D721Med (cell line): ENCODE results near the gene BLCAP.
A peak's percentile ranks its signal among the peaks of the same experiment; 100 is the strongest.

Experiments used
- DNase-seq: peaks from one replicate; pipeline ENCODE4 v3.0.0; 2011; ENCODE audit warnings: low spot score; ENCODE audit not compliant: insufficient read length
- FAIRE-seq: peaks from 2 replicates; lab custom pipeline; 2011; peaks lifted over from hg19 to GRCh38; lab: Jason Lieb, UNC
- TF ChIP-seq, protein P1 (sequence below): IDR thresholded peaks from 2 replicates; pipeline ENCODE4 v1.5.1; 2012; ENCODE audit warnings: mild to moderate bottlenecking, control low read depth; ENCODE audit not compliant: insufficient read depth; ENCODE audit errors: missing control alignments

Gene BLCAP

DNA sequence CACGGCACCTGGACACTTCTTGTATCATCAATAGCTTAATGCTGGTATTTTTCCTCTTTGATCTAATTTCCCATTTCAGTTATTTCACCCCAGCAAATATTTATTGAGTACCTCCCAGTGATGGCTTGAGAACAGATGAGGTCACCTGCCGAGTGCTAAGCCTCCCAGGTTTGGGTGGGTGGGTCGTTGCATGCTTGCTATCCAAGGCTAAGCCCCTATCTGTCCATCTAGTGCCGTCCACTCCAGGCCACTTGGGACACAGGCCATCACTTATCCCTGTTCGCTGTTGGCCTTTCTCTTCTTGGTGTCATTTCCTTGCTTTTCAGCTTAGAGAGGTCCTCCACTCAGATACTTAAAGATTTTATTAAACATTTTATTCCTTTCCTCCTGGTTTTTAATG lies 17.4 kb downstream of the BLCAP start:
- DNase-seq = no peak
- TF ChIP-seq, protein P1, sequence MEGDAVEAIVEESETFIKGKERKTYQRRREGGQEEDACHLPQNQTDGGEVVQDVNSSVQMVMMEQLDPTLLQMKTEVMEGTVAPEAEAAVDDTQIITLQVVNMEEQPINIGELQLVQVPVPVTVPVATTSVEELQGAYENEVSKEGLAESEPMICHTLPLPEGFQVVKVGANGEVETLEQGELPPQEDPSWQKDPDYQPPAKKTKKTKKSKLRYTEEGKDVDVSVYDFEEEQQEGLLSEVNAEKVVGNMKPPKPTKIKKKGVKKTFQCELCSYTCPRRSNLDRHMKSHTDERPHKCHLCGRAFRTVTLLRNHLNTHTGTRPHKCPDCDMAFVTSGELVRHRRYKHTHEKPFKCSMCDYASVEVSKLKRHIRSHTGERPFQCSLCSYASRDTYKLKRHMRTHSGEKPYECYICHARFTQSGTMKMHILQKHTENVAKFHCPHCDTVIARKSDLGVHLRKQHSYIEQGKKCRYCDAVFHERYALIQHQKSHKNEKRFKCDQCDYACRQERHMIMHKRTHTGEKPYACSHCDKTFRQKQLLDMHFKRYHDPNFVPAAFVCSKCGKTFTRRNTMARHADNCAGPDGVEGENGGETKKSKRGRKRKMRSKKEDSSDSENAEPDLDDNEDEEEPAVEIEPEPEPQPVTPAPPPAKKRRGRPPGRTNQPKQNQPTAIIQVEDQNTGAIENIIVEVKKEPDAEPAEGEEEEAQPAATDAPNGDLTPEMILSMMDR = no peak
- FAIRE-seq = no peak

DNA sequence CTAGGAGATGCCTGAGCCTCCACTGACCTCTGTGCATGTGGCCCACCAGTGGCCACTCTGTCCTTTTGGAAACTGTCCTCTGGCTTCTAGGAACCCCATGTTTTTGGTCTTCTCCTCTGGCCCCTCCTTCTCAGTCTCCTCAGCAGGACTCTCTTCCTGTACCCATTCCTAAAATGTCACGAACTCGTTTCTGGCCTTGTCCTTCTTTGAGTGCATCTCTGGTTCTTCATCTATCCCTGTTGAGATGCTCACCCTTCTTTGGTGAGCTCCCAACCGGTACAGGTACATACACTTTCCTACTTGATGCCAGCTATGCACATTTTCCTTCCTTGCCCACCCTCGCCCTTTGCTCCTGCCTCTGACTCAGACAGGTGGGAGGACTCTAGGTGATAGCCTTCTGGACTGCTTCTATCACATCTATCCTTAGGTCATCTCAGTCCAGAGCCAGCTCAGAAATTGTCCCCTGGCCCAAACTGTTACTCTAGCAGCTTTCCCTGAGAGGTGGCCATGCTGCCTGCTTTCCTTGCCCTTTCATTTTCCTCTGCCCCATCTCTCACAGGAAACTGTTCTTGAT lies 21.4 kb downstream of the BLCAP start:
- no peak for FAIRE-seq
- DNase-seq = no peak
- TF ChIP-seq, protein P1 = no peak

DNA sequence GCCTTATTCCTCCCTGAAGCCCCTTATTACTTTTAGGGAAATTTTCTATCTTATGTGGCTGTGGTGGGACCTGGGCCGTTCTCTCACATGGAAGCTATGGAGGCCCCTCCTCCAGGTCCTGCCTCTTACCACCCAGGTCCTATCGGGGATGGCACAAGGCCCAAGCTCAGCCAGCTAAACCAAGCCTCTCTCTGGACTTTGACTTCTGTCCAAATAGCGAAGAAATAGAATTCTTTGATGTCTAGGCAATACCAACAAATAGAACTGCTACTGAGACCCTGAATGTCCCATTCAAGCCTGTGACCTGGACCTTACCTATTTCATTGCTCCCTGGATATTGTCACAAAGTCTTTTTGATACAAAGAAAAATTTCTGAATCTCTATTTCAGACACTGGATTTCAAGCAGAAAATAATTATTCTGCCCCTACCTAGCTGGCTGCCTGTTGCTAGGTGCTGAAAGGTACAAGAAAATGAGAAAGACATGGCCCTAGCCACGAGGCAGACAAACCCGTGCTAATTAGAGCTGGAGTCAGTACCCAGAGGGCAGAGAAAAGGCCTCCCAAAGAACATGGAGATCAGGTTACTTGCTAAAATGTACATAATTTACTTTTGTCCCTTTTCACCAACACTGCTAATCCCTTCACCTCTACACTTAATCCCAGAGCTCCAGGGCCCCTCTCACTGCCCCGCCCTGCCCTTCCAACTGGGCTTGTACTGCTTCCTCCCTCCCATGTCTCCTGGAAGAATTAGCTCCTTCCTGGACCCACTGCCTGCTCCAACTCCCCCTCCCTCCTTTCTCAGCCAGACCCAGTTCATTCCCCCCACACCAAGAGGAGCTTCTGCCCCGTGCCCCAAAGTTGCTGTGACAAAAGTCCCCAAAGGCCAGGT lies 22.2 kb downstream of the BLCAP start:
- TF ChIP-seq, protein P1 = no peak
- DNase-seq (no peak), FAIRE-seq (peak; percentile 21)

DNA sequence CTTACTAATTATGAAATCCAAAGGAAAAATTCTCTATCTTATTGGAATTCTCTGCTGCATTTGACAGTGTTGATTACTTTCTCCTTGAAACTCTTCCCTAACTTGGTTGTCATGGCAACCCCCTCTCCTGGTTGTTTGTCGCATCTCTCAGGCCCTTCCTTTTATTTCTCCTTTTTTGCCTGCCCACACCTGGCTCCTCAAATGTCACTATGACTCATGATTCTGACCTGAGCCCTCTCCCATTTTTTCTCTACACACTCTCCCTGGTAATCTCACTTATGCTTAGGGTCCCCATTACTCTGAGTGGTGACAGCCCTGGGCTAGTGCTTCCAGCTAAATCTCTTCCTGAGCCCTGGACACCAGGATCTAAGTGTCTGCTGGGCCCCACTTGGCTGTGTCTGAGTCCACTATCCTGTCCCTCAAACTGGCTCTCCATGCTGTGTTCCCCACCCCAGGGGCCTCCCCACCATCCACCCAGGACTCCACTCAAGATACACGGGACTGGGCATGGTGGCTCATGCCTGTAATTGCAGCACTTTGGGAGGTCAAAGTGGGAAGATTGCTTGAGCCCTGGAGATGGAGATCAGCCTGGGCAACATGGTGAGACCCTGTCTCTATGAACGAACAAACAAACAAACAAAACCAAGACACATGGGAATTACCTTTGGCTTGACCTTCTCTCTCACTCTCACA lies 23.1 kb downstream of the BLCAP start:
- TF ChIP-seq, protein P1 = no peak
- DNase-seq (no peak), FAIRE-seq (no peak)

DNA sequence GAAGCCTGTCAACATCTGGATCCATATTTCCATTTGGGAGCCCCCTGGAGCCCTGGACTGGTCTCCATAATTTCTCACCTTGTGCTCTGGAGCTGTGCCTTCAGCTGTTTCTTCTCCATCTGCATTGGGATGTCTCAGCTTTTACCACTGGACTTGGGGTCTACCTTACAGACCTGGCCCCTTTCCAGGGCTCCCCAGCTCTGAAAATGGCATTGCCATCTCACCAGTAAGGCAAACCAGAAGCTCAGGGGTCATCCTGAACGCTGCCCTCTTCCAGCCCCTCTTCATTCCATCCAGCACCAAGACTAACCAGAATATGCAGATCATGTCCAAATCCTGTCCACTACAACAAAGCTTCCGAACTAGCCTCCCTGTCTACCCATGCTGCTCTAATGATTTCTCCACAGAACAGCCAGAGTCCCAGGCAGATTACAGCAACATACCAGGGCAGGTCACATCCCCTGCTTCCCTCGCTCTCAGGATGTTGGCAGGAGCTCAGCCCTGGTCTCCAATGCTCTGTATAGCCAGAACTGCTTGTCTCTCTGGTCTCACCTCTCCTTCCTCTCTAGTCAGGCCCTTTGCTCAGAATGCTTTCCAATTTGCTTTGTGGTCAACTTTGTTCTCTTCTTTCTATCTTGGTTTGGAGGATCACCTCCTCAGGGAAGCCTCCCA lies 24.3 kb downstream of the BLCAP start:
- DNase-seq = no peak
- no peak for FAIRE-seq
- TF ChIP-seq, protein P1 = no peak

DNA sequence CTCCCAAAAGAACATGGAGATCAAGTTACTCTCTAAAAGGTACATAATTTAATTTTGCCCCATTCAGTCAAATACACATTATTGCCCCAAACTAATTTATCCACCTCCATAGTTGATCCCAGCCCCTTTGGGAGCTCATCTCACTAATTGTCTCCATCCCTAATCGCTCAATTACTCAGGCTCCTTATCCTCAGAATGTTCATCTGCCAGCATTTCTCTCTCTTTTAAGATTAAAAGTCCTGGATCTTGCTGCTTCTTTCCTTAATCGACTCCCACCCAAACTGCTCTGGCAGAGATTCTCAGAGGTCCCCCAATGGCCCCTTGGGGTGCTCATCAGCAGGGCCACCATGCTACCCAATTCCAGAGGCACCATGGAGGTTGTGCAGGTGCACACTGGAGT lies 25.0 kb downstream of the BLCAP start:
- peak; percentile 73 for DNase-seq
- FAIRE-seq = peak; percentile 16
- TF ChIP-seq, protein P1 = no peak
